GM21515 (cell line): Measurements from ENCODE around the gene CLEC7A.

Experiments
- ATAC-seq: cut with Tn5 transposase; IDR thresholded peaks from one replicate; pipeline ENCODE4 v1.9.1; 2021; ENCODE audit not compliant: unreplicated experiment

The CLEC7A gene

DNA sequence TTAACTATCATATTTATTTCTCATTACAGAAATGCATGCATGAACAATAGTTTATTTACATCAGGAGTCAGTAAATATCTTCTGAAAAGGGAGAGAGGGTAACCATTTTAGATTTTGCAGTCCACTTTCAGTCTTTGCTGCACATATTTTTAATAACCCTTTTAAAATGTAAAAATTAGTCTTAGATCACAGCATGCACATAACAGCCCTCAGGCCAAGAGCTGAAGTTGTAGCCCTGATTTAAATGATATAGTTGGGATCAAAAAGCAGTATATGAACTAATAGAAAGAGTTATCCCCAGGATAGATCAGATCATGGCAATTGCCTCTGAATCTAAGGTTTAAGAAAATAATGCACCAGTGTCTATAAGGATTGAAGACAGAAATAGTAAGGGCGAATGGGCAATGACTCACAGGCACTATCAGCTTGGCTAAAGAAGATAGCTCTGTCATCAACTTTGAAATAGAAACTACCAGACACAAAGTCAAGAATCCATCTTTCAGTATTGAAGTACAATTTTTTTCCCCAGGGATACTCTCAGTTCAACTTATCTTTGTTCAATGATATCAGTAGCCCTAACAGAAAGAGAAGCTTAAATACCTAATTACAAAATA lies 13.1 kb upstream of the CLEC7A start:
- no peak for ATAC-seq

DNA sequence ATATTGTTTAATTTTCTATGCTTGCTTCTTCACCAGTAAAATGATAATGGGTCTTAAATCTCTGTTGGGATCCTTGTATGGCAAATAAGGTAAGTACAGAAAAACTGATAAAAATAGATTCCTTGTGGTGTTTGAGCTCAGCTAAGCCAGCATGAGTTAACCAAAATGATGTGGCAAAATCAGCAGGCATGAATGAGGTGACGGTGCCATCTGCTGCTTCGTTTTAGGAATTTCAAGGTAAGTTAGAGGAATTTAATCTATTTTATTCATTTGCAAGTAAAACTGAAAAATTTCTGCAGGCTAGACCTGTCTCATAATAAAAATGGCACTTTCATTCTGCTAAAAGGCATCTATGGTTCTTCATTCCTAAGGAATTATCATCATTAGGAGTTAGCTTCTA lies 10.0 kb upstream of the CLEC7A start:
- no peak for ATAC-seq

DNA sequence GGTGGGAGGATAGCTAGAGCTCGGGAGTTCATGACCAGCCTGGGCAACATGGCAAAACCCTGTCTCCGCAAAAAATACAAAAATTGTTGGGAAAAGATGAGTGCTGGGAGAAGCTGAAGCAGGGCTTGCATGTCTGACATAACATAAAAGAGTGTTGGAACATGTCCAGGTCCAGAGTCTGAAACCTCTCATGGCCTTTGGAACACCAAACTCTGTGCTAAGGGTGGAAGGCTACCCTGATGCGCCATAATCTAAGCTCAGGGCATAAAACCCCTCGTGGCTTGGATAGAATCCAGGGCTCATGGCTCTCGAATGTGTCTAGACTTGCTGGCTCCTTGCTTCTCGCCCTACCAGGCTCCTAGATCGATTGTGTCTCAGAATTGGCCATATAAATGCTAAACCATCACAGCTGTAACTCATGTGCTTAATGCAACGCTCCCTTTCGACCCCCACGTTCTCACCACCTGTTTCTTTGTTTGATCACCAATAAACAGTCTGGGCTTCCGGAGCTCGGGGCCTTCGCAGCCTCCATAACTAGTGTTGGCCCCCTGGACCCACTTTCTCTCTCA lies 6.7 kb upstream of the CLEC7A start:
- ATAC-seq, result no peak

DNA sequence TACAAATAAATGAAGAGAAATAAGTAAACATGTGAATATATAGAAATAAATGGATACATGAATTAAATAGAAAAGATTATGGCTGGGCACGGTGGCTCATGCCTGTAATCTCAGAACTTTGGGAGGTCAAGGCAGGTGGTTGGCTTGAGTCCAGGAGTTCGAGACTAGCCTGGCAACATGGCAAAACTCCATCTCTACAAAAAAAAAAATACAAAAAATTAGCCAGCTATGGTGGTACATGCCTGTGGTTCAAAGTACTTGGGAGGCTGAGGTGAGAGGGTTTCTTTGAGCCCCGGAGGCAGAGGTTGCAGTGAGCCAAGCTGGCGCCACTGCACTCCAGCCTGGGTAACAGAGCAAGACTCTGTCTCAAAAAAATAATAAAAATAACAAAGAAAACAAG lies 5.1 kb upstream of the CLEC7A start:
- ATAC-seq, result no peak

DNA sequence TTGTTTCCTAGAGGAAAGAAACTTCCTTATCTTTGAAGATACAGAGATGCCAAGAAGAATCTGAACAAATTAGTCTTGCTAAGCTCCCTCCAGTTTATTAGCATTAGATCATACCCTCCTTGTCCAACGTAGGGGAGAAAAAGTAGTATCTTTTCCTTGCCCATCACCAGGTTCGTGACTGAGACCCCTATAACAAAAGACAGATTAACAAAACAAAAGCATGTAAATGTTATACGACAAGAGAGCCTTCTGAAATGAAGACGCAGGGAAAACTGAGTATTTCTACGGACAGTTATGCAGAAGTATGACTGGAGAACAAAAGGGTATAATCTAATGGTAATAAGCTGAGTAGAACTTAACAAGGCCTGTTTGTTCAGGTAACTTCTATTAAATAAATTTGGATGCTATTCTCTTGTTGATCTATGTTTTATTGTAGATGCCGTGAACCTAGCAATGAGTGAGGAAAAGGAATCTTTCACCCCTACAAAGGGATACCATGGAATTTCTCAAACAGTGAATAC lies 2.9 kb upstream of the CLEC7A start:
- no peak for ATAC-seq

DNA sequence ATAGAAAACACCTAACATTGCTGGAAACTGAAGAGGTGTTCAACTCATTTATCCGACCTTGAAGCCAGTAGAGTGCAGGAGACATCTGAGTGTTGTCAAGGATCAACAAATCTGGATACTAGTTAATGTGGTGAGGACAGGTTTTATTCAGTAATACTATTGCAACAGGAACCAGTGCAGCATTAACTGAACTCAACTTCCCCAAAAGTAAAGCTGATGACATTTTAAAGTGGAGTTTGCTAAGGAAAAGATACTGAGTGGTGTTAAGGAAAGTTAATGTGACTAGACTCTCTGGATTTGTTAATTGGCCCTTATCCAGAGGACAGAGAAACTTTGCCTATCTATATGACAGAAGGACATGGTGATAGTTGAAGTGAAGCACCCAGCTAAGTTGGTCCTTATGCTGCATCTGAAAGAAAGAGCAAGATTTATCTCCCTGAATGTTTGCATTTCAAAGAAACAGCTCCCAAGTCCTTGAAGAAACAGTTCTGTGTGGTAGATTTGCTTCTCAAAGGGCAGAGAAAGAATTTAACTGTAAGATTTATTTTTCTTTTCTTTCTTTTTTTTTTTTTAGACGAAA lies 1.2 kb upstream of the CLEC7A start:
- ATAC-seq, result no peak

DNA sequence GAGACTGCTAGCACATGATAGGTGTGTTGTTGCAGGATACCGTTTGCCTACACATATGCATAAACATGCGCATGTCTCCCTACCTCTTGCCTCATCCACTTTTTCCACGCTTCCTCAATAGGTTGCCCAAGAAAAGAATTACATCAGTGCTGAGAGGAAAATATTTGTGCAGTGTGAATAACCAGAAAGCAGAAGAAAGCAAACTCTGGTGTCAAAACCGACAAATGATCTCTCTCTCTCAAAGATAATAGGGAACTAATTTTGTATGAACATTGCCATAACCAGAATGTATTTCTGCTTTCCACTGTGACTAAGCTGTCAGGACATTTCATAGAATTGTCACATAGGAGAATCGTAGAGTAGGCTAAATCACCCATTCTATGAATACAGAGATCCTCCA lies 1.3 kb downstream of the CLEC7A start:
- ATAC-seq, result no peak

DNA sequence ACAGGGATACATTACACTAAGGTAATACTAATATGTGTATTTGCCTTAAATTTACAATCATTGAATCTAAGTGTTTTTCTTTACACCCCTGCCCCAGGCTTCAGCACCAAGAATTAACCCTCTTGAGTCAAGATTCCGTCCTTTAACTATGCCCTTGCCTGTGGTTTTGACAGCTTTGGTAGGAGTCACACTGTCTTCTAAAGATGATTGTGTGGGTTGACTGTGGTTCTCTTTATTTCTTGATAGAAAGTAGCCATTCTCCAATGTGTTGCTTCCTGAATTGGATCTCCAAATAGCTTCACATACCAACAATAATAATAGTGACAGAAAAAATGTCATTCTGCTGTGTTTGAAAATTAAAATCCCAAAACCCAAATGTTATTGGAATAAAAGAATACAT lies 3.6 kb downstream of the CLEC7A start:
- no peak for ATAC-seq

DNA sequence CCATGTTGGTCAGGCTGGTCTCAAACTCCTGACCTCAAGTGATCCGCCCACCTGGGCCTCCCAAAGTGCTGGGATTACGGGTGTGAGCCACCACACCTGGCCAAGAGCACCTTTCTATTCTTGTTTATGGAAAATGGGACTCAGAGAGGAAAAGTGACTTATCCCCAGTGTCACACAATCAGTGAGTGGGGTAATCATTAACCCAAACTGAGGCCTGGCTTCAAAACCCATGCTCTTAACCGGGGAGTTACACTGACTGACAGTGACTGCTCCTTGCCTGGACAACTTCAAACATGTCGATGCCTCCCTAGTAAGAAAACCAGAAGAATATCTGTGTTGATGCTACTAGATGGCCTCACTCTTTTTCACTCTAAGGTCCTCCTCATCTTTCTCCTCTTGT lies 7.3 kb downstream of the CLEC7A start:
- no peak for ATAC-seq

DNA sequence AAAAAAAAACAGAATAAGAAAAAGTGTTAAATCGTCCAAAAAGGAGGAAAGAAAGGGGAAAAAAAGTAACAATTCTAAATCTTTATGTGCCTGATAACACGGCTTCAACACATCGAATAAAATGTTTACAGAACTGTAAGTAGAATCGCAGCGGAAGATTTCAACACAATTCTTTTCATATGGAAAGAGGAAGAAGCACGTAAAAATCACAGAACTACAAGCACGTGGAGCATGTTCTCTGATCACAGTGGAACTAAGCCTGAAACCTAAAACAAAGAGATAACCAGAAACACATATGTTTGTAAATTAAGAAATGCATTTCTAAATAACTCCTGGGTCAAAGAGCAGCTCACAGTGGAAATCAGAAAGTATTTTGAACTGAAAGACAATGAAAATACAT lies 8.7 kb downstream of the CLEC7A start:
- no peak for ATAC-seq

DNA sequence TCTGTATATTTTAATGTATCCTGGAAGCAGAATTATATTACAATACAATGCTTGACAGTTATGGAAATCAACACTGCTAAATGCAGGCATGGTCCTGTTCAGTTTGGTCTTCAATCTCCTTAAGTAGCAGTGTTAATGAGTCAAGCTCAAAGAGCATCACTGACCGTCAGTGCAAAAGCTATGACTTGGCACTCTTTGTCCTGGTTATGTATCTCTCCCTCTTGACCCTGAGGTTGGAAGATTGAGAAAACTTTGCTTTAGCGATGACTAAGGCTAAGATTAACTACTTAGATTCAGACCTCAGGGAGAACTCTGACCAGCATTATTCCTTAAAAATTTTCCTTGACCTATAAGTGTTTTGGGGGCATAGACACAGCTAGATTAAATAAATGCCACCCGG lies 10.9 kb downstream of the CLEC7A start:
- no peak for ATAC-seq

DNA sequence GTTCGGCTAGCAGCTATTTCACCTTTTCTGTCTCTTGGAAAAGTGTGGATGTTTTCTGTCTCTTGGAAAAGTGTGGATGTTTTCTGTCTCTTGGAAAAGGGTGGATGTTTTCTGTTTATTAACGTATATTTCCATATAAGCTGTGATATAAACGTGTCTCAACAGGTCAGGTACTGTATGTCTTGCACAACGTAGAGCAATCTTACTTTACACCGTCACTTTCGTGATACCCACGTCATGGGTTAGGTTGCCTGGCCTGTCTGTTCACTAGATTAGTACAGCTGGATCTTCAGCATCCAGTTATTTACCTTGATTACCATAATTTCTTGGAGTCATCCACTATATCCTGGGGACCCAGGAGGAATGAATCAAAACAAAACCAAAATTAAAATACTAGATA lies 14.1 kb downstream of the CLEC7A start:
- no peak for ATAC-seq

DNA sequence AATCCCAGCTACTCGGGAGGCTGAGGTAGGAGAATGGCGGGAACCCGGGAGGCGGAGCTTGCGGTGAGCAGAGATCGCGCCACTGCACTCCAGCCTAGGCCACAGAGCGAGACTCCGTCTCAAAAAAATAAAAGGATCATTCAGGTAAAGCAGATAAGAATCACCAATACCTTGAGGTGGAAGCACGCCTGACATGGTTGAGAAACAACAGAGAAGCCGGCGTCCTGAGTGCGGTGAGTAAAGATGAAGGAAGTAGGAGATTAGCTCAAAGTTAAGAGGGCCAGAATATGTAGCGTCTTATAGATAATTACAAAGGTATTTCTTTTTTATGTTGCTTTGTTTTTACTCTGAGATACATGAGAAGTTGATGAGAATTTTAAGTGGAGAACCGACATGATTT lies 14.7 kb downstream of the CLEC7A start:
- no peak for ATAC-seq

DNA sequence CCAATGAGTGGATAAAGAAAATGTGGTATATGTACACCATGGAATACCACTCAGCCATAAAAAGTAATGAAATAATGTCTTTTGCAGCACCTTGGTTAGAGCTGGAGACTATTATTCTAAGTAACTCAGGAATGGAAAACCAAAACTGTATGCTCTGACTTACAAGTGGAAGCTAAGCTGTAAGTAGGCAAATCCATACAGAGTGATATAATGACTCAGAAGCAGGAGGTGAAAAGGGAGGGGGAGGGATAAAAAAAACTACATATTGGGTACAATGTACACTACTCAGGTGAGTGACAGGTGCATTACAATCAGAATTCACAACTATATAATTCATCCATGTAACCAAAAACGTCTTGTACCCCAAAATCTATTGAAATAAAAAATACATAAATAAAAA lies 16.1 kb downstream of the CLEC7A start:
- no peak for ATAC-seq

DNA sequence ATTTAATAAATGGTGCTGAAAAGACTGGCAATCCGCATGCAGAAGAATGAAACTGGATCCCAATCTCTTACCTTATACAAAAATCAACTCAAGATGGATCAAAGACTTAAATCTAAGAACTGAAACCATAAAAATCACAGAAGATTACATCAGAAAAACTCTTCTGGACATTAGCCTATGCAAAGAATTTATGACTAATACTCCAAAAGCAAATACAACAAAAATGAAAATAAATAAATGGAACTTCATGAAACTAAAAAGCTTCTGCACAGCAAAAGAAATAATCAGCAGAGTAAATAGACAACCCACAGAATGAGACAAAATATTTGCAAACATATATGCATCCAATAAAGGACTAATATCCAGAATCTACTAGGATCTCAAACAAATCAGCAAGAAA lies 16.9 kb downstream of the CLEC7A start:
- ATAC-seq, result no peak

DNA sequence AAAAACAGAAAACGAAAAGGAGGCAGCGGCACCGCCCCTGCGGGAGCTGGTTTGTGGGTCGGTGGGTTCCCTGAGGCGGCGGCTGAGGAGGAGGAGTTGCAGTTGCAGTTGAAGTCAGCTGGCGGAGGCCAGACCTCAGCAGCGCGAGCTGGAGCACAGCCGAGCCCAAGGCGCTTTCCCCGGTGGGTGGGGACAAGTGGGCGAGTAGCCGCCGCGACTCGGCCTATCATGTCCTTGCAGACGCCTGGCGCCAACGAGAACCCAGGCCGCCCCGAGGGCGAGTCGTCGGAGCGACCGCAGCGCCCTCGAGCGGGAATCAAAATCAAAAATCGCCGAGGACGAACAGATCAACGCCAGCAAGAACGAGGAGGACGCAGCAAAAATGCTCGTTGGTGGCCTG lies 18.5 kb downstream of the CLEC7A start:
- ATAC-seq, result no peak

DNA sequence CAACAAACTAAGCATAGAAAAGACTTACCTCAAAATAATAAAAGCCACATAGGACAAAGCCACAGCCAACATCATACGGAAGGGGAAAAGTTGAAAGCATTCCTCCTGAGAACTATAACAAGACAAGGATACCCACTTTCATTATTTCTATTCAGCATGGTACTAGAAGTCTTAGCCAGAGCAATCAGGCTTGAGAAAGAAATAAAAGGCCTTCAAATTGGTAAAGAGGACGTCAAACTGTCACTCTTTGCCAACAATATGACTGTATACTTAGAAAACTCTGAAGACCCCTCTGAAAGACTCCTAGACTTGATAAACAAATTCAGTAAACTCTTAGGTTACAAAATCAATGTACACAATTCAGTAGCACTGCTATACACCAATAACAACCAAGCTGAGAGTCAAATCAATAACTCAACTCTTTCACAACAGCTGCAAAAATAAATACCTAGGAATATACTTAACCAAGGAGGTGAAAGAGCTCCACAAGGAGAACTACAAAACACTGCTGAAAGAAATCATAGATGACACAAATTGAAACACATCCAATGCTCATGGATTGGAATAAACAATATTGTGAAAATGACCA lies 19.6 kb downstream of the CLEC7A start:
- no peak for ATAC-seq

DNA sequence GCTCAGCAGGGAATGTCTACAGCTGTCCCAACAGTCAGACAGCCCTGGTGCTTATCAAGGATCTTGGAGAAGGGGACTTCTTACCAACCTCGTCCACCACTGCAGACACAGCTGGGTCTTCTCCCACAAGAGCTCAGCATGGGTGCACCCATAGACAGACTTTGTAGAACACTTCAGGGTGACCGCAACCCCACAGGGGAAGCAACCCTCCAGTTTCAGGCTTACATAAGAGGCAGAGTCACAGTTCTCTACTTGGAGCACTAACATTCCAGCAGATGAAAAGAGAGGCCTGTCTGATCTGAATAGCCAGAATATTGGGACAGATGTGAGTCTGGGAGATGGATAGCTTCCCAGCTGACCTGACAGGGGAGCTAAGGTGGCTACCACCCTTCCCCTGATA lies 27.7 kb downstream of the CLEC7A start:
- no peak for ATAC-seq

DNA sequence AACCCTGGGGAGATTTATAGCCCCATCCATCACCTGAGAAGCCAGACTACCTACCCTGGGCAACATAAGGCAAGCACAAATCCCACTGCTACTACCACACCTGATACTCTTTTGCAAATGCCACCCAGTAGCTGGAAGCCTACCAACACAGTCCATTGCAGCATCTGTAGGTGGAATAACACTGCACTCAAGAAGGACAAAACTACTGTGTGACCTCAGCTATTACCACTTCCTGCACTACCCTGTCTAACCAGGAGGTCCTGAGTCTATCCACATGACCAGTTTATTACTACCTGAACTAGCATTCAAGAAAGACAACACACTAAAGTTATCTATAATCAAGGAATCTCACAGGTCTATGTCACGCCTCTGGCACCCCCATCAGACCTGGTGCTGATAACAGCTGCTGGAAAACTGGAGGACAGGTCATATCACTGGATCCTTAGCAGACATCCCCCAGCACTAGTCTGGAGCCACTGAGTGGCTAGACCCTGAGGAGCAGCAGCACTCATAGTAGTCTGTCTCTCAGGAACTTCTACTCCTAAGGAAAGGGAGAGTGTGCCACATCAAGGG lies 28.3 kb downstream of the CLEC7A start:
- ATAC-seq, result no peak

DNA sequence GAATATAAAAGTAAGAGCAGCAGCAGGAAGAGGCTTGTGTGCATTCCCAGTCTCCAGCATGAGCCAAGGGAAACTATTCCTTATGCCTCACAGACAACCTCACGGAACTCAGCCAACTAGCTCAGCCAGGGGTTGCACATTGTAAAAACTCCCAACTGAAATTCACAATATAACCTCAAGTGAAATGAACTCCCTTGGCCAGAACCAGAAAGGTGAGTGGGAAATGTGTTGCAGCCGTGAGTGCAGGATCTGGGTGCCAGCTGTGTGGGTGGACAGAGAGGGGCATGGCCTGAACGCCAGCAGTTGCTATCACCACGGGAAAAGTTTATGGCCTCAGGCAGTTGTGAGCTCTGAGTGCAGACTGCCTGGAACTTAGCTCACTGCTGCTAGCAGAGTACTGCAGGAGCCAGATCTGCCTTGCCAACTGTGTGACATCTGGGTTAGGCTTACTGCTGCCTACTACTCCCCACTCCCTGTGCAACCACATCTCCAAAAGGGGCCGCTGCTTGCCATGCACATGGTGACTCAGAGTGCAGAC lies 28.9 kb downstream of the CLEC7A start:
- ATAC-seq, result no peak

DNA sequence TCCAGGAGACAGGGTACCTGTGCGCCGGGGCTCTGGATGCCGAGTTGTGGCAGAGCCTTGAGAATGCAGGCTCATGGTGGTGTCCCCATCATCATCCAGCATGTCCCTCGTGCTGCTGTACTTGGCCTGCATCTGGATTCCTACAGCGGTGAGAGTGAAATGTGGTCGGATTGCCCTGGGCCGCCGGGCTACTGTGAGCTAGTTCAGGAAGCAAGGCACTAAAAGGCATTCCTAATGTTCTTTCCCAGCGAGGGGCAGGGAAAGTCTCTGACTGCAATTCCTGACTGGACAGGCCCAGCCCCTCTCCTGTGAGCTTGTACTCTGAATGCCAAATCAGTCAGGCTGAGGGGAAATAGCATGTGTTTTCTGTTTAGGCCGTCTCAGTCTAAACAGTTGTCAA lies 31.2 kb downstream of the CLEC7A start, which contains the start of gene CLEC1A:
TSS of gene CLEC1A (minus strand) at position 195 of the 400 bp plus-strand sequence. CDS start at position 132, 63 bp downstream.
- no peak for ATAC-seq

DNA sequence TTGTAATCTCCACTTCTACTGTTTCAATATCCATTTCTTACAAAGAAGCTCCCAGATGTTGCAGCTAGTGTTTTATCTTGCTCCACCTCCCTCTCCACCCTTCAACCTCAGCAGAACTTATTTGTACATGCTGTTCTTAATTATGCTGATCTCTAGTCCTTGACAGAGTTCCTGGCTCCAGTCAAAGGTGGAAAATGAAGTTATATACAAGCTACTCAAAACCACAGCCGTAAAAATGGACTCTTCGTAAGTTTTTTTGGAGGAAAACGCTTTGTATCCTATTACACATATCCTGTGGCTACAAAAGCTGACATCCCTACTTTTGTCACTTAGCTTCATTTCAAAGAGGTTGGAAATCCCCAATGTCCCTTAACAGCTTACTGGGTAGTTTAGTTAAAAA lies 32.5 kb downstream of the CLEC7A start:
- ATAC-seq, result no peak
